ENCODE data around the gene POLA1. TPM values are rescaled to one million over a fixed set of nuclear protein-coding genes. Genes with fewer than 3 reads are reported as not detected.

POLA1 gene, protein sequence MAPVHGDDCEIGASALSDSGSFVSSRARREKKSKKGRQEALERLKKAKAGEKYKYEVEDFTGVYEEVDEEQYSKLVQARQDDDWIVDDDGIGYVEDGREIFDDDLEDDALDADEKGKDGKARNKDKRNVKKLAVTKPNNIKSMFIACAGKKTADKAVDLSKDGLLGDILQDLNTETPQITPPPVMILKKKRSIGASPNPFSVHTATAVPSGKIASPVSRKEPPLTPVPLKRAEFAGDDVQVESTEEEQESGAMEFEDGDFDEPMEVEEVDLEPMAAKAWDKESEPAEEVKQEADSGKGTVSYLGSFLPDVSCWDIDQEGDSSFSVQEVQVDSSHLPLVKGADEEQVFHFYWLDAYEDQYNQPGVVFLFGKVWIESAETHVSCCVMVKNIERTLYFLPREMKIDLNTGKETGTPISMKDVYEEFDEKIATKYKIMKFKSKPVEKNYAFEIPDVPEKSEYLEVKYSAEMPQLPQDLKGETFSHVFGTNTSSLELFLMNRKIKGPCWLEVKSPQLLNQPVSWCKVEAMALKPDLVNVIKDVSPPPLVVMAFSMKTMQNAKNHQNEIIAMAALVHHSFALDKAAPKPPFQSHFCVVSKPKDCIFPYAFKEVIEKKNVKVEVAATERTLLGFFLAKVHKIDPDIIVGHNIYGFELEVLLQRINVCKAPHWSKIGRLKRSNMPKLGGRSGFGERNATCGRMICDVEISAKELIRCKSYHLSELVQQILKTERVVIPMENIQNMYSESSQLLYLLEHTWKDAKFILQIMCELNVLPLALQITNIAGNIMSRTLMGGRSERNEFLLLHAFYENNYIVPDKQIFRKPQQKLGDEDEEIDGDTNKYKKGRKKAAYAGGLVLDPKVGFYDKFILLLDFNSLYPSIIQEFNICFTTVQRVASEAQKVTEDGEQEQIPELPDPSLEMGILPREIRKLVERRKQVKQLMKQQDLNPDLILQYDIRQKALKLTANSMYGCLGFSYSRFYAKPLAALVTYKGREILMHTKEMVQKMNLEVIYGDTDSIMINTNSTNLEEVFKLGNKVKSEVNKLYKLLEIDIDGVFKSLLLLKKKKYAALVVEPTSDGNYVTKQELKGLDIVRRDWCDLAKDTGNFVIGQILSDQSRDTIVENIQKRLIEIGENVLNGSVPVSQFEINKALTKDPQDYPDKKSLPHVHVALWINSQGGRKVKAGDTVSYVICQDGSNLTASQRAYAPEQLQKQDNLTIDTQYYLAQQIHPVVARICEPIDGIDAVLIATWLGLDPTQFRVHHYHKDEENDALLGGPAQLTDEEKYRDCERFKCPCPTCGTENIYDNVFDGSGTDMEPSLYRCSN (N-terminal part only)
- 6.2 and 9.1 TPM in 2 replicates for total RNA-seq

DNA sequence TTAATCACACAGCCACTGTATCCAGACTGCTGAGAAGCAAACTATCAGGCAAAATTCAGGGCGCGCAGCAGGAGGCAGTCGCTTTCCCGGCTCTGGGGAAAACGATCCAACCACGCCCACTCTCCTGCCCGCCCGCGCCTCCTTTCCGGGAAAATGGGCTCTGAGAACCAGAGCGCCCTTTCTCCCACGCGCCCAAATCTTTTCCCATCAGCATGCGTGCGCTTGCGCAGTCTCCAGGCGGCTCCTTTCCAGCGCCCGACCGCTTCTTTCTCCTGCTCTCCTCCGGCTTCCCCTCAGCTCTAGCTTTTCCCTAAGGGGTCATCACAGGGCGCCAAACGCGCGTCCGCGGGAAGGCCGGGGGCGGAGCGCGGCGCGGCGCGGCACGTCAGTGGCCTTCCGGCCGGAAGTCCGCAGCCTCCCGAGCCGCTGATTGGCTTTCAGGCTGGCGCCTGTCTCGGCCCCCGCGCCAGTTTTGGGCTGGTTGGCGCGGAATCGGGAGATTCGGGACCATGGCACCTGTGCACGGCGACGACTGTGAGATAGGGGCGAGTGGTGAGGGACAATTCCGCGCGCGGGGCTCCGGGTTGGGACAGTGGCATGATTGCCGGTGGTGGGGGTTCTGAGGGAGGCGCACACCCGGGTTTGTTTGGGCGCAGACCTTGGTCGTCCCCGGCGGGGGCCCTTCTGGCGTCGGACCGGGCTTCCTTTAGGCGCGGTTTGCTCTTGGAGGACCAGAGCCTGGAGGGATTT lies at the start of gene POLA1:
TSS of gene POLA1 (plus strand) at position 466 of the 750 bp plus-strand sequence. CDS start at position 510, 44 bp downstream.

DNA sequence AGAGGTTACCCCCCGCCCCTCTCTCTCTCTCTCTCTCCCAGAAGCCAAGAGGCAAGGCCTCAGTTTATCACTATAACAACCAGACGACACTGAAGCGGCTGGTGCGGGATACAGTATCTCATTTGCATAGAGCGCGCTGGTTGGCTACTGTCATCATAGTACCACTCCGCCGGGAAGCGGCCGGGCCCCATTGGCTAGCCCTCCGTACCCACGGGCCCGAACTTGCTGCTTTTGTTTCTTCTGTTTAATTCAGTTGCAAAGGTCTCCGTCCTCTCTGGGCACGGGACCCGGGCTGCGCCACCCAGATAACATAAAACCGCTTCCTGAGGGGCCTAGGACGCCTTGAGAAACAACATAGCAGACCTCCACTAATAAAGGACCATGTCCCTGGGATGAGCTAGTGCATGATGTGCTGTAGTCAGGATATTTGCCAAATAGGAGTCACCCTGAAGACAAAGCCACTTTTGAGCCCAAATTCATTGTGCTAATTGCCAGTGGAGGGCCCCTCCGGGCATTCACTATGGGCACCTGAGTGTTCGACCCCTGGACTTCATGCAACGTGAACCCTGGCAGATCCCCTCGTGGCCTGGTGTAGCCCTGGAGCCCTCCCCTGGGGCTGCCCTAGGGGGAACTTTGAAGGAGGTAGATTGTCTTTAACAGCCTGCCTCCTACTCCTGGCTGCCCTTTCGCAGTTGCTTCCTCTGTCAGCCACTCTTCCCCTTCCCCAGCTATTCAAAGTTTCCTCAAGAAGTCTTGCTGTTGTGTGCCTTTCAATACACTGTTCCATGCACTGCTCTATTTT lies 46.3 kb upstream of the POLA1 start, which contains the start of gene PCYT1B:
TSS of gene PCYT1B (minus strand) at position 91 of the 802 bp plus-strand sequence. CDS start 242 bp downstream, outside the sequence.

DNA sequence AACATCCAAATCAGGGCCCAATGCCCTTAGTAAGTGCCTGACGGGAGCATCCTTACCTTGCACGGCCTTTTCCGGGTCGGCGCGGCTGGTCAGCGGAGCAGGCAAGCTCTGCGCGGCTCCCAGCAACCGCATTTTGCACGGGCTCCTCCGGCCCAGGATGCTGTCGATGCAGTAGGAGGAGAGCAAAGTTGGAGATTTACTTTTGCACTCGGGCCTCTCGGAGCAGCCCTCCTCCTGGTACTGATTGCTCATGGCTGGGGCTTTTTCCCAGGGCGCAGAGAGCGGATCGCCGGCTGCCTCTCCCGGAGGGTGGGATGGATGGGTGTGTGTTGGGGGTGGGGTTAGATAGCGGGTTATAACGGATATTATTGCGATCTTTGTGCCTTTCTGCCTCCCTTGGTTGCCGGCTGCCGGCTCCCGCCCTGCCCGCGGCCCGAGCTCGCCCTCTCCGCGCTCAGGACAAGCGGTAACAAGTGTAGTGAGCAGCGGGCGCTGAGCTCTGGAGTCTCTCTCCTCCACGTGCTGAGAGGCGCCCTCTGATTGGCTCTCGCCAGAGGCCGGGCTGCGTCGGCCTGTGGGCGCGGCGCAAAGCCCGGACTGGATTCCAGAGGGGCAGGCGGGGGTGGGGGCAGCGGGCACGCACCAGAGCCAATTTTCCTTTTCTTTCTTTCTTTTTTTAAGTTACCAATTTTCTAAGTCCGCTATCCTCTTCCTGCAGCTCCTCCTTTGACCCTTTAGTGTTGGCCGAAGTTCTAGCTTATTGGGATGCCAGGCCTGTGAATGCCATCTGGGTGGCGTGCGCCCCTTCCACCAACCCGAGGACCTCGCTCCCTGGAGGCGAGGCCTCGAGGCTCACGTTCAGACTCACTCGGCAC lies 322.0 kb downstream of the POLA1 start, which contains the start of gene ARX:
TSS of gene ARX (minus strand) at position 480 of the 875 bp plus-strand sequence. CDS start at position 252, 228 bp downstream.

Other genes starting within 250 kb of the POLA1 start
- 9.5 and 14.6 TPM in 2 replicates for gene PDK3, start 228.6 kb upstream of the POLA1 start, total RNA-seq
- gene PCYT1B, start 46.6 kb upstream of the POLA1 start, total RNA-seq = 0.60 and 1.1 TPM in 2 replicates